ENCODE measurements around the gene ILK. TPM values are rescaled to one million over a fixed set of nuclear protein-coding genes. Genes with fewer than 3 reads are reported as not detected.

Gene ILK
- total RNA-seq, 2 donors from 2014 or later, result 115 to 157 TPM

DNA sequence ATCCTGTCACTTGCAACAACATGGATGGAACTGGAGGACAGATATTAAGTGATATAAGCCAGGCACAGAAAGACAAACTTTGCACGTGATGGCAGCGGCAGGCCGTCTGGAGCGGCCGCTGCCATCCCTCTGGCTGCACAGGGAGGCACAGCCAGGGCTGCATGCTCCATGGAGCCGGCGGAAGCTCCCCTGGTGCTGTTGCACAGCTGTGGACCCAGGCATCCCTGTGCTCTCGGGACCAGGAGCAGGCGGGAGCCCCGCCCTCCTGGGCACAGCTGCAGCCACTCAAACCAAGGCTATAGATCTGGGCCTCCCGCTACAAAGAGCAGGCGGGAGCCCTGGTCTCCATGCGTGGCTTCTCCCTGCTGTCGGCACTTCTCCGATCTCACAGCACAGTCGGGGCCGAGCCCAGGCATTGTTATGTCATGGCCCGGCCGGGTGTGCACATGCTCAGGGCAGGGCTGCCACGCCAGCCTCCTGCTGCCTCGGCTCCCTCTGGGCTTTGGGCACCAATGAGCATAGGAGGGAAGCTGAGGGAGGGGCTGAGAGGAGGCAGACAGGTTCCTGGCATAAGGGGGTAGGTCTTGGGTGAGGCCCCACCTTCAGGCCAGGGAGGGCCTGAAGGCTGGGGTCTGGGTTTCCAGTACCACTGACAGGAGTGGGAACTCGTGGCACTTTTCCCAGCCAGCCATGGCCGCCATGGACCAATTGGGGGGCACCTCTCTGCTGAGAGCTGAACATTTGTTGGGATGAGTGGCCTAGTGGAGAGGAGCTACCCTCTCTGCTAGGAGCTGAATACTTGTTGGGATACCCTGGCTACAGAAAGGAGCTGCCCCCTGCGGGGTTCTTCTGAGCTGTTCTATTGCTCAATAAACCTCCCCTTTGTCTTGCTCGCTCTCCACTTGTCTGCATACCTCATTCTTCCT, 16.9 kb upstream of the ILK start:
- intact Hi-C loops (cut with DNase I), result no loop called here
- peak; percentile 14 for DNase-seq
- H3K4me1 ChIP-seq, result no peaks in the 10 kb centered on the region
- no peaks in the 10 kb centered on the region for H3K36me3 ChIP-seq
- no peaks in the 10 kb centered on the region for H3K27me3 ChIP-seq
- no peak overlapping the region for H3K4me3 ChIP-seq
- no peak overlapping the region for H3K27ac ChIP-seq
- TF ChIP-seq, protein P1, sequence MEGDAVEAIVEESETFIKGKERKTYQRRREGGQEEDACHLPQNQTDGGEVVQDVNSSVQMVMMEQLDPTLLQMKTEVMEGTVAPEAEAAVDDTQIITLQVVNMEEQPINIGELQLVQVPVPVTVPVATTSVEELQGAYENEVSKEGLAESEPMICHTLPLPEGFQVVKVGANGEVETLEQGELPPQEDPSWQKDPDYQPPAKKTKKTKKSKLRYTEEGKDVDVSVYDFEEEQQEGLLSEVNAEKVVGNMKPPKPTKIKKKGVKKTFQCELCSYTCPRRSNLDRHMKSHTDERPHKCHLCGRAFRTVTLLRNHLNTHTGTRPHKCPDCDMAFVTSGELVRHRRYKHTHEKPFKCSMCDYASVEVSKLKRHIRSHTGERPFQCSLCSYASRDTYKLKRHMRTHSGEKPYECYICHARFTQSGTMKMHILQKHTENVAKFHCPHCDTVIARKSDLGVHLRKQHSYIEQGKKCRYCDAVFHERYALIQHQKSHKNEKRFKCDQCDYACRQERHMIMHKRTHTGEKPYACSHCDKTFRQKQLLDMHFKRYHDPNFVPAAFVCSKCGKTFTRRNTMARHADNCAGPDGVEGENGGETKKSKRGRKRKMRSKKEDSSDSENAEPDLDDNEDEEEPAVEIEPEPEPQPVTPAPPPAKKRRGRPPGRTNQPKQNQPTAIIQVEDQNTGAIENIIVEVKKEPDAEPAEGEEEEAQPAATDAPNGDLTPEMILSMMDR (IDR thresholded peaks at IDR 0.05), result no peak
- no peak overlapping the region for H3K9ac ChIP-seq (ENCODE audit: low read depth in 2 of 2, low read length in 2 of 2)
- no peaks in the 10 kb centered on the region for H3K9me3 ChIP-seq

GRCh38 chr11:6587360-6587953, 16.1 kb upstream of the ILK start:
- intact Hi-C loops (cut with DNase I), result no loop called here
- TF ChIP-seq, protein P1 (IDR thresholded peaks at IDR 0.05), result no peak
- DNase-seq, result peak; percentile 11
- Histone ChIP-seq H3K4me1 (no peaks in the 10 kb centered on the region), H3K9me3 (no peaks in the 10 kb centered on the region), H3K4me3 (no peak overlapping the region), H3K9ac (ENCODE audit: low read depth in 2 of 2, low read length in 2 of 2) (no peak overlapping the region), H3K36me3 (no peaks in the 10 kb centered on the region), H3K27ac (no peak overlapping the region), H3K27me3 (no peaks in the 10 kb centered on the region)

- intact Hi-C loops (cut with DNase I), result no loop called here
- H3K27ac ChIP-seq, result no peak overlapping the region
These were observed 15.6 kb upstream of the ILK start for GRCh38 chr11:6588018-6588417.

DNA sequence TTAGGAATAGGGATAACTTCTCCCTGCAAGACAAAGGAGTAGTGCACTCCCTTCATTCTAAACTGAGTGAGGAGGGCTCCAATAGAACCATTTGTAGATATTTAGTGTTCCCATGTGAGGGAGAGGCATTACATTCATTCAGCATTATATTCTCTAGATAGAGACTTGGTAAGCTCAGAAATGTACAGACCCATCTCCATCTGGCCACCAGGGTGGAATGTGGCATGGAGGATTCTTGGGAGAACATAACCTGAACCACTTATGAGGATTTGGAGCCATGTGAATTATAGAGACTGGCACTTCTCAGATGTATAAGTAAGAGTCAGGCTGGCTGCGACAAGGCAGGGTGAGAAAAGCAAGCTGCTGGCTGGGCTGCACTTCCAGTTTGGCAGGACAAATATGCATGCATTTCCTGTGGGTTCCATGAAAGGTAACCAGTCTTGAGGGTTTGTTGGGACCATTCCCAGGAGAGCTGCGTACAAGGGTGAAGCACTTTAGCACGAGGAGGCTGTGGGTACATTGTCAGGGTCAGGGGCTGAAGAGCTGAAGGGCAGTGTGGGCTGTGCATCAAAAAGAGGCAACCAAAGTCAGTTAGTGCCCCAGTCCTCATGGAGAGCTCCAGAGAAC, 9.3 kb upstream of the ILK start:
- H3K36me3 ChIP-seq, result peaks cover 6% of the 10 kb centered on the region
- H3K9ac ChIP-seq (ENCODE audit: low read depth in 2 of 2, low read length in 2 of 2), result no peak overlapping the region
- H3K4me1 ChIP-seq, result no peaks in the 10 kb centered on the region
- TF ChIP-seq, protein P1 (IDR thresholded peaks at IDR 0.05), result no peak
- no peaks in the 10 kb centered on the region for H3K9me3 ChIP-seq
- H3K4me3 ChIP-seq, result no peak overlapping the region
- intact Hi-C loops (cut with DNase I), result no loop called here
- no peaks in the 10 kb centered on the region for H3K27me3 ChIP-seq
- no peak overlapping the region for H3K27ac ChIP-seq
- DNase-seq, result peak; percentile 10

More at GRCh38 chr11:6588018-6588417, 15.6 kb upstream of the ILK start:
- no peaks in the 10 kb centered on the region for H3K36me3 ChIP-seq
- no peaks in the 10 kb centered on the region for H3K4me1 ChIP-seq
- no peak overlapping the region for H3K4me3 ChIP-seq
- TF ChIP-seq, protein P1 (IDR thresholded peaks at IDR 0.05), result no peak
- H3K9me3 ChIP-seq, result no peaks in the 10 kb centered on the region
- H3K9ac ChIP-seq (ENCODE audit: low read depth in 2 of 2, low read length in 2 of 2), result no peak overlapping the region
- H3K27me3 ChIP-seq, result no peaks in the 10 kb centered on the region
- DNase-seq, result no peak

- no peak for DNase-seq
- Histone ChIP-seq H3K4me1 (no peaks in the 10 kb centered on the region), H3K27ac (no peak overlapping the region), H3K36me3 (peaks cover 18% of the 10 kb centered on the region), H3K27me3 (no peaks in the 10 kb centered on the region), H3K9me3 (no peaks in the 10 kb centered on the region), H3K4me3 (no peak overlapping the region), H3K9ac (ENCODE audit: low read depth in 2 of 2, low read length in 2 of 2) (no peak overlapping the region)
- TF ChIP-seq, protein P1 (IDR thresholded peaks at IDR 0.05), result no peak
- intact Hi-C loops (cut with DNase I), result no loop called here
These were observed 7.2 kb upstream of the ILK start for GRCh38 chr11:6596239-6596877.
